WTC11 (cell line): Measurements from ENCODE around the gene RFC5.

ENCODE experiments used
- ZNF512 ChIP-seq: sonication (generic); formaldehyde crosslinking; IDR thresholded peaks from 2 replicates; pipeline ENCODE4 v1.8.1; 2022; ENCODE audit warnings: missing genetic modification reagents, borderline replicate concordance
- TF ChIP-seq, protein P1 (sequence below): fragments of 200-600 bp; IDR thresholded peaks from 2 replicates; pipeline ENCODE4 v1.8.0; 2022; ENCODE audit warnings: antibody characterized with exemption

DNA sequence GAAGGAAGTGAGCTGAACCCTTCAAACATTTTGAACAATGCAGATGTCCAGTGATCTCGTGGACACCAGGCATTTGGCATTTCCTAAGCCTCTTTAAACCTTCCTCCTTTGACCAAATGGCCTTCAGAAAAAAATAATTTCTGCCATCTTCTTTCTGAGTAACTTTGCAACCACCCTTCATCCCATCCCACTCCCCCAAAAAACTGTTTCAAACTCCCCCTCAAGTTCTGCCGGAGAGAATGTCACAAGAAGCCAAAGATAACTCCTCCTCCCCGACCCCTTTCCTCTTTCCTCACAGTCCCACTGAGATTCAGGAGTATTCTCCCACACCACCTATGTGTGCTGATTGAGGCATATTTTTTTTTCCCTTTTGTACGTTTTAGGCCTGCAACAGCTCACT, 49.5 kb upstream of the RFC5 start:
- no peak for TF ChIP-seq ZNF512 (CRISPR knock-in tag)
- TF ChIP-seq, protein P1, sequence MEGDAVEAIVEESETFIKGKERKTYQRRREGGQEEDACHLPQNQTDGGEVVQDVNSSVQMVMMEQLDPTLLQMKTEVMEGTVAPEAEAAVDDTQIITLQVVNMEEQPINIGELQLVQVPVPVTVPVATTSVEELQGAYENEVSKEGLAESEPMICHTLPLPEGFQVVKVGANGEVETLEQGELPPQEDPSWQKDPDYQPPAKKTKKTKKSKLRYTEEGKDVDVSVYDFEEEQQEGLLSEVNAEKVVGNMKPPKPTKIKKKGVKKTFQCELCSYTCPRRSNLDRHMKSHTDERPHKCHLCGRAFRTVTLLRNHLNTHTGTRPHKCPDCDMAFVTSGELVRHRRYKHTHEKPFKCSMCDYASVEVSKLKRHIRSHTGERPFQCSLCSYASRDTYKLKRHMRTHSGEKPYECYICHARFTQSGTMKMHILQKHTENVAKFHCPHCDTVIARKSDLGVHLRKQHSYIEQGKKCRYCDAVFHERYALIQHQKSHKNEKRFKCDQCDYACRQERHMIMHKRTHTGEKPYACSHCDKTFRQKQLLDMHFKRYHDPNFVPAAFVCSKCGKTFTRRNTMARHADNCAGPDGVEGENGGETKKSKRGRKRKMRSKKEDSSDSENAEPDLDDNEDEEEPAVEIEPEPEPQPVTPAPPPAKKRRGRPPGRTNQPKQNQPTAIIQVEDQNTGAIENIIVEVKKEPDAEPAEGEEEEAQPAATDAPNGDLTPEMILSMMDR: no peak
